DOHH2 (cell line): ENCODE measurements around the gene ANP32A.

Source experiments
- H3F3A ChIP-seq: fragments of 200-600 bp; sonication (generic), shearing (Covaris generic); 2 replicates; pipeline ENCODE4 v1.6.0; 2016; ENCODE audit warnings: antibody characterized with exemption, mild to moderate bottlenecking; ENCODE audit not compliant: control insufficient read depth, insufficient read depth
- H3K27ac ChIP-seq: fragments of 200-600 bp; sonication (generic); 2 replicates; pipeline ENCODE4 v1.5.1; 2014; ENCODE audit warnings: low read depth, mild to moderate bottlenecking, low read length, moderate library complexity
- H3K27me3 ChIP-seq: fragments of 200-600 bp; sonication (generic); 2 replicates; pipeline ENCODE4 v1.6.1; 2014; ENCODE audit warnings: mild to moderate bottlenecking, low read length, mixed read lengths; ENCODE audit not compliant: control insufficient read depth
- H3K36me3 ChIP-seq: fragments of 200-600 bp; sonication (generic); 2 replicates; pipeline ENCODE4 v1.6.1; 2014; ENCODE audit warnings: mild to moderate bottlenecking, low read length, moderate library complexity, mixed read lengths; ENCODE audit not compliant: control insufficient read depth
- H3K4me1 ChIP-seq: fragments of 200-600 bp; sonication (generic); 2 replicates; pipeline ENCODE4 v1.6.1; 2014; ENCODE audit warnings: mild to moderate bottlenecking, low read length, mixed read lengths; ENCODE audit not compliant: control insufficient read depth
- H3K4me2 ChIP-seq: fragments of 200-600 bp; sonication (generic); 2 replicates; pipeline ENCODE4 v1.6.0; 2014; ENCODE audit warnings: mild to moderate bottlenecking, low read length, moderate library complexity
- H3K4me3 ChIP-seq: fragments of 200-600 bp; sonication (generic); 2 replicates; pipeline ENCODE4 v1.5.1; 2014; ENCODE audit warnings: mild to moderate bottlenecking, low read length, mixed read lengths
- H3K79me2 ChIP-seq: fragments of 200-600 bp; sonication (generic); 2 replicates; pipeline ENCODE4 v1.6.1; 2014; ENCODE audit warnings: mild to moderate bottlenecking, low read length, mixed read lengths; ENCODE audit not compliant: control insufficient read depth
- H3K9me2 ChIP-seq: fragments of 200-600 bp; sonication (generic); replicated peaks from 2 replicates; pipeline ENCODE4 v1.6.1; 2014; ENCODE audit warnings: mild to moderate bottlenecking, low read length, mixed read lengths; ENCODE audit not compliant: control insufficient read depth
- H3K9me3 ChIP-seq: fragments of 200-600 bp; sonication (generic); 2 replicates; pipeline ENCODE4 v1.6.1; 2014; ENCODE audit warnings: antibody characterized with exemption, low read length, mixed read lengths; ENCODE audit not compliant: control insufficient read depth, insufficient read depth
- H4K20me1 ChIP-seq: fragments of 200-600 bp; sonication (generic); 2 replicates; pipeline ENCODE4 v1.6.0; 2014; ENCODE audit warnings: low read depth, mild to moderate bottlenecking, antibody characterized with exemption, low read length, moderate library complexity; ENCODE audit not compliant: control insufficient read depth, insufficient read depth
- CTCF ChIP-seq: fragments of 200-600 bp; sonication (generic); IDR thresholded peaks from one replicate; pipeline ENCODE4 v1.5.1; 2014; ENCODE audit warnings: antibody characterized with exemption, mild to moderate bottlenecking, low read depth, low read length; ENCODE audit not compliant: poor library complexity, severe bottlenecking
- EZH2phosphoT487 ChIP-seq: fragments of 200-600 bp; sonication (generic); IDR thresholded peaks from 2 replicates; pipeline ENCODE4 v1.6.1; 2017; ENCODE audit warnings: borderline replicate concordance, mild to moderate bottlenecking, antibody characterized with exemption, low read length, moderate library complexity, mixed read lengths

Gene ANP32A

GRCh38 chr15:68812069-68812468 lies 8.6 kb downstream of the ANP32A start:
- no peaks in the 10 kb centered on the region for H3K27me3 ChIP-seq
- H3K9me3 ChIP-seq, result no peaks in the 10 kb centered on the region
- TF ChIP-seq CTCF (no peak), EZH2phosphoT487 (no peak)
- H3K79me2 ChIP-seq, result peaks cover 100% of the 10 kb centered on the region
- no peak overlapping the region for H3K4me2 ChIP-seq
- peaks cover 61% of the 10 kb centered on the region for H4K20me1 ChIP-seq
- no peaks in the 10 kb centered on the region for H3K9me2 ChIP-seq
- H3K4me1 ChIP-seq, result peaks cover 35% of the 10 kb centered on the region
- no peak overlapping the region for H3K4me3 ChIP-seq
- peaks cover 89% of the 10 kb centered on the region for H3K36me3 ChIP-seq
- no peak overlapping the region for H3K27ac ChIP-seq
- no peaks in the 10 kb centered on the region for H3F3A ChIP-seq

GRCh38 chr15:68809517-68809916 lies 11.2 kb downstream of the ANP32A start:
- peaks cover 89% of the 10 kb centered on the region for H3K36me3 ChIP-seq
- H3K9me3 ChIP-seq, result no peaks in the 10 kb centered on the region
- peaks cover 57% of the 10 kb centered on the region for H4K20me1 ChIP-seq
- no peak overlapping the region for H3K27ac ChIP-seq
- H3K4me2 ChIP-seq, result no peak overlapping the region
- peaks cover 100% of the 10 kb centered on the region for H3K79me2 ChIP-seq
- no peaks in the 10 kb centered on the region for H3F3A ChIP-seq
- TF ChIP-seq EZH2phosphoT487, result no peak
- no peak for TF ChIP-seq CTCF
- H3K9me2 ChIP-seq, result no peaks in the 10 kb centered on the region
- no peak overlapping the region for H3K4me3 ChIP-seq
- no peaks in the 10 kb centered on the region for H3K27me3 ChIP-seq
- H3K4me1 ChIP-seq, result peaks cover 10% of the 10 kb centered on the region

- no peaks in the 10 kb centered on the region for H3F3A ChIP-seq
These were observed 11.9 kb downstream of the ANP32A start for GRCh38 chr15:68808770-68809169.

More at GRCh38 chr15:68808770-68809169, 11.9 kb downstream of the ANP32A start:
- H3K4me2 ChIP-seq, result no peak overlapping the region
- 0 out of 2 replicates have a peak, but pooled peaks cover 8% of the 10 kb centered on the region for H3K4me1 ChIP-seq
- no peak overlapping the region for H3K27ac ChIP-seq
- no peaks in the 10 kb centered on the region for H3K9me3 ChIP-seq
- peaks cover 93% of the 10 kb centered on the region for H3K36me3 ChIP-seq
- no peaks in the 10 kb centered on the region for H3K9me2 ChIP-seq
- H3K27me3 ChIP-seq, result no peaks in the 10 kb centered on the region
- H3K79me2 ChIP-seq, result peaks cover 100% of the 10 kb centered on the region
- TF ChIP-seq EZH2phosphoT487, result no peak
- no peak for TF ChIP-seq CTCF
- H3K4me3 ChIP-seq, result no peak overlapping the region
- peaks cover 55% of the 10 kb centered on the region for H4K20me1 ChIP-seq
